GM12878 (cell line): Measurements from ENCODE around the gene IMMP2L. TPM values are rescaled to one million over a fixed set of nuclear protein-coding genes. Genes with fewer than 3 reads are reported as not detected.

Experiments used
- BCL11A ChIP-seq: IDR thresholded peaks from 2 replicates; pipeline ENCODE4 v1.6.1; 2011; ENCODE audit warnings: low read depth, low read length
- CBX5 ChIP-seq: sonication (generic); IDR thresholded peaks from 2 replicates; pipeline ENCODE4 v1.6.1; 2016; ENCODE audit warnings: low read depth, moderate library complexity, mild to moderate bottlenecking, inconsistent platforms
- CHD4 ChIP-seq: fragments of 200-600 bp; sonication (generic); IDR thresholded peaks from 2 replicates; pipeline ENCODE4 v1.6.1; 2016; ENCODE audit warnings: mild to moderate bottlenecking
- CREM ChIP-seq: IDR thresholded peaks from 2 replicates; pipeline ENCODE4 v1.6.1; 2014; ENCODE audit warnings: antibody characterized with exemption, low read depth
- EP300 ChIP-seq, 2 experiments: fragments of 150-350 bp in 1 of 2; IDR thresholded peaks; 2 replicates each; pipeline ENCODE4 v1.6.1; 2011 to 2012; ENCODE audit warnings: low read depth in 2 of 2, low read length in 2 of 2, borderline replicate concordance in 1 of 2, improper control_type of control experiment in 1 of 2, inconsistent platforms in 1 of 2; ENCODE audit not compliant: control insufficient read depth in 1 of 2
- ESRRA ChIP-seq: IDR thresholded peaks from 2 replicates; pipeline ENCODE4 v1.6.1; 2012; ENCODE audit warnings: mild to moderate bottlenecking, low read length, improper control_type of control experiment
- EZH2 ChIP-seq: IDR thresholded peaks from 2 replicates; pipeline ENCODE4 v1.6.1; 2012; ENCODE audit warnings: low read depth, mild to moderate bottlenecking, control low read depth, inconsistent platforms, low read length, borderline replicate concordance; ENCODE audit not compliant: control insufficient read depth
- FOS ChIP-seq: IDR thresholded peaks from 3 replicates; pipeline ENCODE4 v1.6.1; 2011; ENCODE audit warnings: borderline replicate concordance; ENCODE audit not compliant: insufficient read length; ENCODE audit errors: extremely low read depth
- FOXM1 ChIP-seq: IDR thresholded peaks from 2 replicates; pipeline ENCODE4 v1.6.1; 2012; ENCODE audit warnings: low read depth, mild to moderate bottlenecking, inconsistent platforms, low read length, moderate library complexity
- IKZF1 ChIP-seq: fragments of 450-650 bp; conservative IDR thresholded peaks from 2 replicates; pipeline ENCODE4 v1.6.1; 2017; ENCODE audit warnings: antibody characterized with exemption, mild to moderate bottlenecking
- JUND ChIP-seq: IDR thresholded peaks from 2 replicates; pipeline ENCODE4 v1.6.1; 2012; ENCODE audit warnings: low read depth, mild to moderate bottlenecking, low read length, improper control_type of control experiment, moderate library complexity
- MEF2B ChIP-seq: fragments of 450-650 bp; IDR thresholded peaks from 2 replicates; pipeline ENCODE4 v1.6.1; 2018; ENCODE audit warnings: mild to moderate bottlenecking, moderate library complexity; ENCODE audit not compliant: partially characterized antibody, poor library complexity, severe bottlenecking
- MTA2 ChIP-seq: fragments of 450-650 bp; IDR thresholded peaks from 2 replicates; pipeline ENCODE4 v1.6.1; 2016; ENCODE audit warnings: low read depth, mild to moderate bottlenecking, moderate library complexity
- MXI1 ChIP-seq: fragments of 150-350 bp; IDR thresholded peaks from 2 replicates; pipeline ENCODE4 v1.6.1; 2011; ENCODE audit warnings: low read depth, mild to moderate bottlenecking, inconsistent platforms, low read length, improper control_type of control experiment
- NFXL1 ChIP-seq: fragments of 450-650 bp; IDR thresholded peaks from 2 replicates; pipeline ENCODE4 v1.6.1; 2017; ENCODE audit warnings: antibody characterized with exemption, mild to moderate bottlenecking, borderline replicate concordance
- NFYA ChIP-seq: IDR thresholded peaks from 2 replicates; pipeline ENCODE4 v1.6.1; 2011; ENCODE audit warnings: low read depth, mild to moderate bottlenecking, low read length, improper control_type of control experiment, borderline replicate concordance
- NFYB ChIP-seq: IDR thresholded peaks from 2 replicates; pipeline ENCODE4 v1.6.1; 2011; ENCODE audit warnings: low read depth, mild to moderate bottlenecking, low read length, improper control_type of control experiment, moderate library complexity; ENCODE audit not compliant: insufficient read depth
- NR2C1 ChIP-seq: fragments of 450-650 bp; IDR thresholded peaks from 2 replicates; pipeline ENCODE4 v1.6.1; 2017; ENCODE audit warnings: antibody characterized with exemption, mild to moderate bottlenecking, moderate library complexity
- NRF1 ChIP-seq: conservative IDR thresholded peaks from 2 replicates; pipeline ENCODE4 v1.6.1; 2011; ENCODE audit warnings: mild to moderate bottlenecking, low read depth, low read length, improper control_type of control experiment
- RCOR1 ChIP-seq: conservative IDR thresholded peaks from 2 replicates; pipeline ENCODE4 v1.6.1; 2012; ENCODE audit warnings: low read depth, low read length, improper control_type of control experiment
- SMAD1 ChIP-seq: fragments of 450-650 bp; IDR thresholded peaks from 2 replicates; pipeline ENCODE4 v1.6.1; 2018; ENCODE audit warnings: mild to moderate bottlenecking, low read depth; ENCODE audit not compliant: partially characterized antibody
- SMAD5 ChIP-seq: IDR thresholded peaks from 2 replicates; pipeline ENCODE4 v1.6.1; 2016; ENCODE audit warnings: antibody characterized with exemption, low read depth
- SMARCA5 ChIP-seq: fragments of 450-650 bp; IDR thresholded peaks from 2 replicates; pipeline ENCODE4 v1.6.1; 2017; ENCODE audit warnings: mild to moderate bottlenecking
- SMC3 ChIP-seq: IDR thresholded peaks from 2 replicates; pipeline ENCODE4 v1.6.1; 2011; ENCODE audit warnings: low read length, improper control_type of control experiment, borderline replicate concordance
- SP1 ChIP-seq: IDR thresholded peaks from one replicate; pipeline ENCODE4 v1.6.1; 2011; ENCODE audit warnings: low read depth, low read length
- SREBF2 ChIP-seq: IDR thresholded peaks from 2 replicates; pipeline ENCODE4 v1.6.1; 2012; ENCODE audit warnings: mild to moderate bottlenecking, low read length
- SUPT20H ChIP-seq: IDR thresholded peaks from 2 replicates; pipeline ENCODE4 v1.6.1; 2011; ENCODE audit warnings: low read depth, mild to moderate bottlenecking, low read length, moderate library complexity, borderline replicate concordance; ENCODE audit not compliant: control insufficient read depth
- WRNIP1 ChIP-seq: IDR thresholded peaks from 2 replicates; pipeline ENCODE4 v1.6.1; 2011; ENCODE audit warnings: low read depth, low read length, improper control_type of control experiment, borderline replicate concordance
- ZNF24 ChIP-seq: fragments of 450-650 bp; IDR thresholded peaks from 2 replicates; pipeline ENCODE4 v1.6.1; 2017; ENCODE audit warnings: antibody characterized with exemption, mild to moderate bottlenecking
- polyA plus RNA-seq, 11 experiments: library from polyadenylated mRNA; depleted of rRNA in 4 of 11; unstranded in 6 of 11; stranded (reverse) in 5 of 11; fragments of >200 nt; fragmentation: Nextera tagmentation in 4 of 11; fragmentation: Illumina TruSeq in 1 of 11; extraction: Ambion mirVana in 4 of 11; extraction: Trizol in 1 of 11; gene quantifications; 1 replicate in 1 of 11; 2 replicates in 10 of 11; pipeline versions ENCODE4 v1.2.1 to v1.2.3, GENCODE V29; 2011 to 2016; ENCODE audit warnings: inconsistent platforms in 2 of 11, missing spikeins in 2 of 11, low read depth in 1 of 11
- total RNA-seq, 4 experiments: library from RNA; depleted of rRNA in 3 of 4; stranded (reverse); fragments of >200 nt in 3 of 4; fragmentation: Illumina TruSeq in 1 of 4; extraction: Trizol in 1 of 4; gene quantifications; 2 replicates each; pipeline versions ENCODE4 v1.2.1 to v1.2.3, GENCODE V29; 2013 to 2021
- TF ChIP-seq, protein P1 (sequence below): fragments of 450-650 bp; IDR thresholded peaks from 2 replicates; pipeline ENCODE4 v1.6.1; 2017; ENCODE audit warnings: borderline replicate concordance
- TF ChIP-seq, protein P2 (sequence below): fragments of 450-650 bp; IDR thresholded peaks from 2 replicates; pipeline ENCODE4 v1.6.1; 2017; ENCODE audit warnings: mild to moderate bottlenecking

The IMMP2L gene
- total and polyA plus RNA-seq, 10 of the 15 experiments (the other 5 are each of a cell fraction or from before 2014, with no cell fraction given), result 12.6 to 46.3 (median 19.6) TPM

DNA sequence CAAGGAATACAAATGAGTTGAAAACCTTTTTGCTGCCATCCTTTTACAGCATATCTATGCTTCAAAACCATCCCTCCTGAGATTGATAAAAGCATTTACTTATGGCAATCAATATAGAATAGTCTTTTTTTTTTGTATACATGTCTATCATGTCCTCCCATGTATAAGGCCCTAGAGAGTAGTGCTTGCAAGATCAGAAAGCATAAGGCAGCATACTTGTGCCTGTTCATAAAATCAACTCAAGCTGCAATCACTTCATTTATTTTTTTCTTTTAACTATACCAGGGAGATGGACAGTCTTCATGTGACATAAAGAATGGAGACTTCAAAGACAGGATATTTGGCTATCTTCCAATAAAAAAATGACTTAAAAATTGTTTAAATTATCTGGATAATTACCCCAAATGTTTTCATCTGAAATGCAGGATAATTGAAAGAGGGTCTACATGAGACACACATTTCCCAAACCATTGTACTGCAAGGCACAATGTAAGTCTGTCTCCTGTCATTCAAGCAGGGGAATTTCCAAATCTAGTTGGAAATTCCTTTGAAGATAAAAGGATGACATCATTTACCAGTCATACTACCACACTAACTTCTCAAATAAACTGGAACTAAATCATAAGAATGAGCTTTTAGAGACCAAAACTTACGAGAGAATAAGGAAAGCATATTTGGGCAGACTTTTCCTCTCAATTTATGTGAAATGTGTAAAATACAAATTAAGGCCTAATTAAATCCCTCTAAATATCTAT lies 448.9 kb downstream of the IMMP2L start (continued):
- TF ChIP-seq NRF1 (no peak), CHD4 (no peak), EZH2 (no peak), IKZF1 (peak; percentile 53), MXI1 (no peak), RCOR1 (no peak), SMARCA5 (no peak), NFYB (no peak), SREBF2 (no peak), JUND (0 out of 2 replicates have a peak, but pooled peaks have one; percentile 20), NR2C1 (no peak), SUPT20H (no peak), EP300 (IDR thresholded peaks at IDR 0.05; ENCODE audit: borderline replicate concordance in 1 of 2, control insufficient read depth in 1 of 2, low read depth in 2 of 2, low read length in 2 of 2) (no peak), BCL11A (no peak), SP1 (no peak), MTA2 (peak; percentile 33; the same call in 1 of the 2 replicates), CREM (peak; percentile 47; the same call in 1 of the 2 replicates), CBX5 (no peak), ESRRA (no peak), NFYA (no peak), ZNF24 (no peak), SMC3 (no peak), SMAD5 (no peak), WRNIP1 (no peak), NFXL1 (no peak), MEF2B (no peak), SMAD1 (no peak), FOXM1 (no peak), FOS (no peak)
- TF ChIP-seq, protein P1, sequence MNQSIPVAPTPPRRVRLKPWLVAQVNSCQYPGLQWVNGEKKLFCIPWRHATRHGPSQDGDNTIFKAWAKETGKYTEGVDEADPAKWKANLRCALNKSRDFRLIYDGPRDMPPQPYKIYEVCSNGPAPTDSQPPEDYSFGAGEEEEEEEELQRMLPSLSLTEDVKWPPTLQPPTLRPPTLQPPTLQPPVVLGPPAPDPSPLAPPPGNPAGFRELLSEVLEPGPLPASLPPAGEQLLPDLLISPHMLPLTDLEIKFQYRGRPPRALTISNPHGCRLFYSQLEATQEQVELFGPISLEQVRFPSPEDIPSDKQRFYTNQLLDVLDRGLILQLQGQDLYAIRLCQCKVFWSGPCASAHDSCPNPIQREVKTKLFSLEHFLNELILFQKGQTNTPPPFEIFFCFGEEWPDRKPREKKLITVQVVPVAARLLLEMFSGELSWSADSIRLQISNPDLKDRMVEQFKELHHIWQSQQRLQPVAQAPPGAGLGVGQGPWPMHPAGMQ, result no peak
- TF ChIP-seq, protein P2, sequence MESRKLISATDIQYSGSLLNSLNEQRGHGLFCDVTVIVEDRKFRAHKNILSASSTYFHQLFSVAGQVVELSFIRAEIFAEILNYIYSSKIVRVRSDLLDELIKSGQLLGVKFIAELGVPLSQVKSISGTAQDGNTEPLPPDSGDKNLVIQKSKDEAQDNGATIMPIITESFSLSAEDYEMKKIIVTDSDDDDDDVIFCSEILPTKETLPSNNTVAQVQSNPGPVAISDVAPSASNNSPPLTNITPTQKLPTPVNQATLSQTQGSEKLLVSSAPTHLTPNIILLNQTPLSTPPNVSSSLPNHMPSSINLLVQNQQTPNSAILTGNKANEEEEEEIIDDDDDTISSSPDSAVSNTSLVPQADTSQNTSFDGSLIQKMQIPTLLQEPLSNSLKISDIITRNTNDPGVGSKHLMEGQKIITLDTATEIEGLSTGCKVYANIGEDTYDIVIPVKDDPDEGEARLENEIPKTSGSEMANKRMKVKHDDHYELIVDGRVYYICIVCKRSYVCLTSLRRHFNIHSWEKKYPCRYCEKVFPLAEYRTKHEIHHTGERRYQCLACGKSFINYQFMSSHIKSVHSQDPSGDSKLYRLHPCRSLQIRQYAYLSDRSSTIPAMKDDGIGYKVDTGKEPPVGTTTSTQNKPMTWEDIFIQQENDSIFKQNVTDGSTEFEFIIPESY, result no peak
